Neuronal stem cell (in vitro differentiated cells): ENCODE results near the gene NDEL1.

Source experiments
- DNase-seq: peaks from one replicate; pipeline ENCODE4 v3.0.0-alpha.2; 2013; ENCODE audit warnings: low spot score
- H2AFZ ChIP-seq: one replicate; pipeline ENCODE4 v1.6.1; 2013; ENCODE audit warnings: mild to moderate bottlenecking, low read length, inconsistent platforms
- H2AK5ac ChIP-seq: 2 replicates; pipeline ENCODE4 v1.6.1; 2013; ENCODE audit warnings: low read depth, mild to moderate bottlenecking, inconsistent platforms, low read length, moderate library complexity, mixed read lengths
- H2BK120ac ChIP-seq: 2 replicates; pipeline ENCODE4 v1.6.1; 2013; ENCODE audit warnings: low read depth, mild to moderate bottlenecking, inconsistent platforms, low read length, moderate library complexity, mixed read lengths
- H2BK12ac ChIP-seq: one replicate; pipeline ENCODE4 v1.6.1; 2013; ENCODE audit warnings: low read length, inconsistent platforms
- H2BK15ac ChIP-seq: 2 replicates; pipeline ENCODE4 v1.6.1; 2013; ENCODE audit warnings: mild to moderate bottlenecking, low read length, inconsistent platforms, mixed read lengths
- H2BK5ac ChIP-seq: one replicate; pipeline ENCODE4 v1.6.1; 2013; ENCODE audit warnings: inconsistent platforms, mild to moderate bottlenecking, low read length, moderate library complexity
- H3K14ac ChIP-seq: one replicate; pipeline ENCODE4 v1.6.1; 2013; ENCODE audit warnings: low read length, inconsistent platforms
- H3K18ac ChIP-seq: 2 replicates; pipeline ENCODE4 v1.6.1; 2013; ENCODE audit warnings: low read length, inconsistent platforms
- H3K23ac ChIP-seq: 2 replicates; pipeline ENCODE4 v1.6.1; 2013; ENCODE audit warnings: low read depth, mild to moderate bottlenecking, mixed read lengths, low read length, inconsistent platforms; ENCODE audit not compliant: poor library complexity
- H3K27ac ChIP-seq: replicated peaks from 3 replicates; pipeline ENCODE4 v1.5.1; 2013; ENCODE audit warnings: low read length, inconsistent platforms
- H3K27me3 ChIP-seq, 3 experiments: 2 replicates each; pipeline ENCODE4 v1.6.1; 2013; ENCODE audit warnings: low read length in 3 of 3, mild to moderate bottlenecking in 2 of 3, inconsistent platforms in 1 of 3, low read depth in 1 of 3, mixed read lengths in 1 of 3, moderate library complexity in 1 of 3; ENCODE audit not compliant: control insufficient read depth in 3 of 3, insufficient read depth in 3 of 3
- H3K36me3 ChIP-seq, 2 donors: replicated peaks in 1 of 2; 2 replicates each; pipeline ENCODE4 v1.6.1; 2013; ENCODE audit warnings: low read length in 2 of 2; ENCODE audit not compliant: control insufficient read depth in 2 of 2, insufficient read depth in 2 of 2
- H3K4ac ChIP-seq: 2 replicates; pipeline ENCODE4 v1.6.1; 2013; ENCODE audit warnings: inconsistent platforms, mild to moderate bottlenecking, low read length, moderate library complexity
- H3K4me1 ChIP-seq, 2 donors: 1 replicate in 1 of 2; 2 replicates in 1 of 2; pipeline ENCODE4 v1.6.1; 2013; ENCODE audit warnings: low read length in 2 of 2, low read depth in 1 of 2; ENCODE audit not compliant: control insufficient read depth in 2 of 2, insufficient read depth in 1 of 2
- H3K4me2 ChIP-seq: one replicate; pipeline ENCODE4 v1.6.1; 2013; ENCODE audit warnings: mild to moderate bottlenecking, low read length, inconsistent platforms; ENCODE audit not compliant: insufficient read depth, poor library complexity, severe bottlenecking
- H3K4me3 ChIP-seq, 2 donors: 2 replicates each; pipeline ENCODE4 v1.5.1; 2013; ENCODE audit warnings: low read length in 2 of 2, mild to moderate bottlenecking in 2 of 2, inconsistent platforms in 1 of 2, moderate library complexity in 1 of 2
- H3K79me1 ChIP-seq: one replicate; pipeline ENCODE4 v1.6.1; 2013; ENCODE audit warnings: low read depth, mild to moderate bottlenecking, inconsistent platforms, low read length, moderate library complexity
- H3K9ac ChIP-seq: one replicate; pipeline ENCODE4 v1.6.1; 2013; ENCODE audit warnings: mild to moderate bottlenecking, low read depth, low read length, inconsistent platforms; ENCODE audit not compliant: poor library complexity
- H3K9me3 ChIP-seq, 2 donors: replicated peaks in 1 of 2; 2 replicates each; pipeline versions ENCODE3 to v1.6.1; 2013; ENCODE audit warnings: low read length in 2 of 2, mild to moderate bottlenecking in 2 of 2, inconsistent platforms in 1 of 2, low read depth in 1 of 2, mixed read lengths in 1 of 2, moderate library complexity in 1 of 2; ENCODE audit not compliant: control insufficient read depth in 2 of 2, insufficient read depth in 1 of 2
- H4K8ac ChIP-seq: one replicate; pipeline ENCODE4 v1.6.1; 2013; ENCODE audit warnings: low read depth, mild to moderate bottlenecking, inconsistent platforms, low read length, moderate library complexity
- H4K91ac ChIP-seq: one replicate; pipeline ENCODE4 v1.6.1; 2013; ENCODE audit warnings: low read length, low read depth, mild to moderate bottlenecking, inconsistent platforms; ENCODE audit not compliant: poor library complexity
- WGBS, 2 donors: extraction: QIAGEN DNeasy Blood & Tissue Kit; methylation state at CpG; one replicate each; pipeline ENCODE4 v1.1.7; 2013; ENCODE audit warnings: missing lambda C conversion rate in 2 of 2, mixed read lengths in 1 of 2; ENCODE audit not compliant: insufficient read length in 2 of 2, insufficient replicate concordance in 1 of 2; ENCODE audit errors: extremely low coverage in 2 of 2; 5-methylcytosine and 5-hydroxymethylcytosine counted together

The NDEL1 gene

DNA sequence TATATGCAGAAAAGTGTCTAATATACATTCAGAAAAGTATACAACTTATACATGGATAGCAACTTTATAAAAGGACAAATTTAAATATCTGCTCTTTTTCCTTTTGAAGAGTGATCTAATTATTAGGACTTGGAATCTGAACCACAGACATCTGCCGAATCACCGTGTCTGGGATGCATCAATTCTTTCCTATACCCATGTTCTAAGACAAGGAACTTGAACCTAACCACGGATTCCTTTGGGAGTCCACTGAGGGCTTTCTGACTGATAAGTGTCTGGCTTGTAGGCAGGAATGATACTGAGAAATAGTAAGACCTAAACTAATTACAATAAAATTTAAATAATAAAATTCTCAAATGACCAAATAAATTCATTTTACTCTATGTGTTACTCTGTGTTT, 54.2 kb downstream of the NDEL1 start:
- H4K91ac ChIP-seq = no peak overlapping the region
- H2AFZ ChIP-seq = no peak overlapping the region
- H2AK5ac ChIP-seq = no peak overlapping the region
- no peak overlapping the region for H2BK12ac ChIP-seq
- H2BK15ac ChIP-seq = no peak overlapping the region
- no peak overlapping the region for H3K14ac ChIP-seq
- no peak overlapping the region for H3K27ac ChIP-seq
- no CpG with 5 or more reads among the region's 3 CpGs for WGBS, 2 donors
- H3K18ac ChIP-seq = no peak overlapping the region
- peaks cover 5 to 14% of the 10 kb centered on the region in 2 donors for H3K9me3 ChIP-seq
- H3K4me3 ChIP-seq = no peak overlapping the region
- no peak overlapping the region for H2BK5ac ChIP-seq
- no peak overlapping the region for H3K4ac ChIP-seq
- no peaks in the 10 kb centered on the region for H3K79me1 ChIP-seq
- H3K23ac ChIP-seq = no peak overlapping the region
- H3K27me3 ChIP-seq = no peaks in the 10 kb centered on the region
- no peak overlapping the region for H3K4me2 ChIP-seq
- H4K8ac ChIP-seq = no peak overlapping the region
- H2BK120ac ChIP-seq = no peak overlapping the region
- peaks cover 70 to 100% of the 10 kb centered on the region in 2 donors for H3K36me3 ChIP-seq
- H3K4me1 ChIP-seq = no peaks in the 10 kb centered on the region
- H3K9ac ChIP-seq = no peak overlapping the region
- DNase-seq = no peak

DNA sequence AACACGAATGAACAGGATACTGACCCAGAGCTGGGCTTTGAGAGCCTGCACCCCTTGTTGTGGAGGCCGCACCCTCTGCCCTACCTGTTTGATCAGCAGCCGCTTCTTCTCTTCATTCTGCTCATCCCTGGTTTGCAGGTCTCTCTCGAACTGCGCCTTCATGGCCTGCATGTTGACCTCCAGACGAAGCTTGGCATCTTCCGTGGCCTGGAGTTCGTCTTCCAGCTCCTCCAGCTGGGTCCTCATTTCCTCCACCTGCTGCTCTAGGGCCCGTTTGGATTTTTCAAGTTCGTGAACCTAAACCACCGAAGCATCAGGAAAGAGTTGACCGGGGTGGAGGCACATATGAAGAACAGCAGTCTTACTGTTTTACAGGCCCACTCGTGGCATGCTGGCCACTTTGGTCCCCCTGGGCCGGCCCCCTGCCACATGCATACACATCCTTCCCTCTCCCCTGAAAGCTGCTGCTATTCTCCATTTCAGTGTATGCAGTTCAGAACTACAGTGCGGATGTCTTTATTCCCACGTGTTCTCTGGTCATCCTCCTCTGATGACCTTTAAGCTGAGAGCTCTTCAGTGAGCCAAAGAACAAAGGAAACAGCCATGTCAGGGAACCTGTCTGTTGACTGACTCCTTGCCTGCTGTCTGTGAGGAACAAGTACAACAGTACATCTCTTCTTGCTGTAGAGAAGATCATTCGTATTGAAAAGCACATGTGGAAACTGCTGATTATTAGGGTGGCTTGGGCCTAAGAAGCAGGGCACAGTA, 54.8 kb downstream of the NDEL1 start:
- no peak overlapping the region for H3K27ac ChIP-seq

DNA sequence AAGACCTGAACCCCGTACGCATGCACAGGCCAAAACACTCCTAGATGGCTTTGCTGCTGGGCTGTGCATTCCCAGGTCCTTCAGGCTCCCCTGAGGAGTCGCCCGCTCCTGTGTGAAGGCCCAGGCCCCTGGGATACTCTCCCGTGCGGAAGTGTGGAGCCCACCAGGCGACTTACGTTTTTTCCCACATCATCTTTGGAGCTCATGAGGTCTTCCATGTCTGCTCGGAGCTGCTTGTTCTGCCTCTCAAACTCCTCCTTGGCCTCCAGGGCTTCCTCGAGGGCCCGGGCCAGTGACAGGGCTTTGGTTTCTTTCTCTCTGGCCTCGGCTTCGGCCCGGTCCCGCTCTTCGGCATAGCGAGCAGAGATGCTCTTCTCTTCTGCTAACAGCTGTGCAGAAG, 56.4 kb downstream of the NDEL1 start:
- Histone ChIP-seq H4K8ac (no peak overlapping the region), H4K91ac (no peak overlapping the region), H2AK5ac (no peak overlapping the region), H3K27ac (no peak overlapping the region), H3K79me1 (no peaks in the 10 kb centered on the region), H2BK15ac (no peak overlapping the region), H2BK12ac (no peak overlapping the region), H3K4me1 (no peaks in the 10 kb centered on the region), H2AFZ (no peak overlapping the region), H2BK5ac (no peak overlapping the region), H3K27me3 (no peaks in the 10 kb centered on the region), H3K4ac (no peak overlapping the region), H3K9ac (no peak overlapping the region), H2BK120ac (no peak overlapping the region), H3K23ac (no peak overlapping the region), H3K36me3 (peaks cover 74 to 100% of the 10 kb centered on the region in 2 donors), H3K18ac (no peak overlapping the region), H3K14ac (no peak overlapping the region), H3K4me2 (no peak overlapping the region), H3K4me3 (no peak overlapping the region), H3K9me3 (peaks cover 0 to 4% of the 10 kb centered on the region in 2 donors)
- no peak for DNase-seq
- WGBS, 2 donors = no CpG with 5 or more reads among the region's 17 CpGs

More for the DNA sequence above, 54.8 kb downstream of the NDEL1 start:
- DNase-seq = no peak
- H2BK120ac ChIP-seq = no peak overlapping the region
- H3K4me2 ChIP-seq = no peak overlapping the region
- no peak overlapping the region for H4K91ac ChIP-seq
- peaks cover 5 to 8% of the 10 kb centered on the region in 2 donors for H3K9me3 ChIP-seq
- H3K14ac ChIP-seq = no peak overlapping the region
- peak overlapping the region in 1 of 2 donors; percentile 55 for H3K4me3 ChIP-seq
- H3K9ac ChIP-seq = no peak overlapping the region
- no peaks in the 10 kb centered on the region for H3K27me3 ChIP-seq
- H3K18ac ChIP-seq = no peak overlapping the region
- no peak overlapping the region for H4K8ac ChIP-seq
- no peak overlapping the region for H2AFZ ChIP-seq
- peaks cover 74 to 100% of the 10 kb centered on the region in 2 donors for H3K36me3 ChIP-seq
- WGBS, 2 donors = no CpG with 5 or more reads among the region's 17 CpGs
- H2AK5ac ChIP-seq = no peak overlapping the region
- H2BK15ac ChIP-seq = no peak overlapping the region
- H3K23ac ChIP-seq = peak overlapping the region; percentile 5
- no peak overlapping the region for H3K4ac ChIP-seq
- no peak overlapping the region for H2BK5ac ChIP-seq
- no peaks in the 10 kb centered on the region for H3K79me1 ChIP-seq
- H2BK12ac ChIP-seq = no peak overlapping the region
- H3K4me1 ChIP-seq = no peaks in the 10 kb centered on the region

DNA sequence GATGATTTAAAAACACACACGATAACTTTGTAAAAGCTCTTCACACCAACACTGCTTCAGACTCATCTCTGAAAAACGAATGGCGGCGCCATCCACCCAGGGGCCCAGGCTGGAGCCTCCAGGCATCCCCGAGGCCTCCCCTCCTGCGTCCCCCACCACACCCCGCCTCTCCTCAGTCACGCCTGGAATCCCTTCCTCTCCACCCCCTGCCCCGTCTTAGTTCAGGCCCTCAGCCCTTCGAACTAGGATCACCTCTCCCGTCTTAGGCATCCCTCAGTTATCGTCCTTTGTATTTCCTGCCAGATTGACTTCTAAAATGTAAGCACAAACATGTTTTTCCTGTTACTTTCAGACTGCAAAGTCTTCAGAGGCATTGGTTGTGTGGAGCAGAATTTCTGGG, 58.3 kb downstream of the NDEL1 start:
- H3K4me3 ChIP-seq = no peak overlapping the region
- DNase-seq = no peak
- no CpG with 5 or more reads among the region's 12 CpGs for WGBS, 2 donors
- H2BK15ac ChIP-seq = no peak overlapping the region
- no peak overlapping the region for H4K91ac ChIP-seq
- no peaks in the 10 kb centered on the region for H3K79me1 ChIP-seq
- no peak overlapping the region for H2BK12ac ChIP-seq
- H4K8ac ChIP-seq = no peak overlapping the region
- no peaks in the 10 kb centered on the region for H3K4me1 ChIP-seq
- no peak overlapping the region for H3K14ac ChIP-seq
- no peak overlapping the region for H2BK120ac ChIP-seq
- no peak overlapping the region for H3K4ac ChIP-seq
- no peaks in the 10 kb centered on the region for H3K27me3 ChIP-seq
- no peak overlapping the region for H3K23ac ChIP-seq
- no peak overlapping the region for H3K4me2 ChIP-seq
- no peak overlapping the region for H3K9ac ChIP-seq
- H3K27ac ChIP-seq = no peak overlapping the region
- no peaks in the 10 kb centered on the region for H3K9me3 ChIP-seq
- H2BK5ac ChIP-seq = no peak overlapping the region
- H2AFZ ChIP-seq = no peak overlapping the region
- H2AK5ac ChIP-seq = no peak overlapping the region
- no peak overlapping the region for H3K18ac ChIP-seq
- H3K36me3 ChIP-seq = peaks cover 62 to 99% of the 10 kb centered on the region in 2 donors
